Kidney epithelial cell (primary cell): Measurements from ENCODE around the gene AKT3. TPM values are rescaled to one million over a fixed set of nuclear protein-coding genes. Genes with fewer than 3 reads are reported as not detected.
"Not testable (repeated sequence)": the region's sequence is repeated elsewhere in the genome, so short reads cannot be mapped to it uniquely, and the experiment has no call there.

Source experiments
- DNase-seq: peaks from one replicate; pipeline ENCODE4 v3.0.0-alpha.2; 2010; ENCODE audit warnings: low read depth
- H3K27me3 ChIP-seq: 2 replicates; pipeline ENCODE4 v1.6.0; 2011; ENCODE audit warnings: low read length; ENCODE audit not compliant: control insufficient read depth, insufficient read depth
- H3K36me3 ChIP-seq: 2 replicates; pipeline ENCODE4 v1.5.1; 2011; ENCODE audit warnings: low read length; ENCODE audit not compliant: control insufficient read depth, insufficient read depth
- H3K4me3 ChIP-seq: 2 replicates; pipeline ENCODE4 v1.5.1; 2011; ENCODE audit warnings: low read depth, mild to moderate bottlenecking, control low read depth, low read length
- total RNA-seq: library from RNA; depleted of rRNA; stranded (reverse); fragments of >200 nt; gene quantifications from 2 replicates; pipeline ENCODE4 v1.2.3, GENCODE V29; 2015
- TF ChIP-seq, protein P1 (sequence below): IDR thresholded peaks from 2 replicates; pipeline ENCODE4 v1.5.1; 2011; ENCODE audit warnings: mild to moderate bottlenecking, moderate library complexity, low read length, control low read depth, inconsistent platforms; ENCODE audit not compliant: insufficient read depth, poor library complexity, severe bottlenecking

The AKT3 gene
- total RNA-seq, 1 donor from 2014 or later, result 13.1 TPM

- no peak for DNase-seq
- H3K4me3 ChIP-seq, result no peak overlapping the region
- H3K27me3 ChIP-seq, result no peaks in the 10 kb centered on the region
- H3K36me3 ChIP-seq, result no peaks in the 10 kb centered on the region
- TF ChIP-seq, protein P1, sequence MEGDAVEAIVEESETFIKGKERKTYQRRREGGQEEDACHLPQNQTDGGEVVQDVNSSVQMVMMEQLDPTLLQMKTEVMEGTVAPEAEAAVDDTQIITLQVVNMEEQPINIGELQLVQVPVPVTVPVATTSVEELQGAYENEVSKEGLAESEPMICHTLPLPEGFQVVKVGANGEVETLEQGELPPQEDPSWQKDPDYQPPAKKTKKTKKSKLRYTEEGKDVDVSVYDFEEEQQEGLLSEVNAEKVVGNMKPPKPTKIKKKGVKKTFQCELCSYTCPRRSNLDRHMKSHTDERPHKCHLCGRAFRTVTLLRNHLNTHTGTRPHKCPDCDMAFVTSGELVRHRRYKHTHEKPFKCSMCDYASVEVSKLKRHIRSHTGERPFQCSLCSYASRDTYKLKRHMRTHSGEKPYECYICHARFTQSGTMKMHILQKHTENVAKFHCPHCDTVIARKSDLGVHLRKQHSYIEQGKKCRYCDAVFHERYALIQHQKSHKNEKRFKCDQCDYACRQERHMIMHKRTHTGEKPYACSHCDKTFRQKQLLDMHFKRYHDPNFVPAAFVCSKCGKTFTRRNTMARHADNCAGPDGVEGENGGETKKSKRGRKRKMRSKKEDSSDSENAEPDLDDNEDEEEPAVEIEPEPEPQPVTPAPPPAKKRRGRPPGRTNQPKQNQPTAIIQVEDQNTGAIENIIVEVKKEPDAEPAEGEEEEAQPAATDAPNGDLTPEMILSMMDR, result no peak
Observed at GRCh38 chr1:243672539-243673074, 177.4 kb downstream of the AKT3 start.

- Histone ChIP-seq H3K4me3 (no peak overlapping the region), H3K27me3 (no peaks in the 10 kb centered on the region), H3K36me3 (no peaks in the 10 kb centered on the region)
- TF ChIP-seq, protein P1, result no peak
- no peak for DNase-seq
Observed at GRCh38 chr1:243667591-243667990, 182.5 kb downstream of the AKT3 start.

GRCh38 chr1:243667133-243667532 lies 182.9 kb downstream of the AKT3 start:
- no peaks in the 10 kb centered on the region for H3K27me3 ChIP-seq
- DNase-seq, result no peak
- no peak overlapping the region for H3K4me3 ChIP-seq
- TF ChIP-seq, protein P1, result no peak
- no peaks in the 10 kb centered on the region for H3K36me3 ChIP-seq

DNA sequence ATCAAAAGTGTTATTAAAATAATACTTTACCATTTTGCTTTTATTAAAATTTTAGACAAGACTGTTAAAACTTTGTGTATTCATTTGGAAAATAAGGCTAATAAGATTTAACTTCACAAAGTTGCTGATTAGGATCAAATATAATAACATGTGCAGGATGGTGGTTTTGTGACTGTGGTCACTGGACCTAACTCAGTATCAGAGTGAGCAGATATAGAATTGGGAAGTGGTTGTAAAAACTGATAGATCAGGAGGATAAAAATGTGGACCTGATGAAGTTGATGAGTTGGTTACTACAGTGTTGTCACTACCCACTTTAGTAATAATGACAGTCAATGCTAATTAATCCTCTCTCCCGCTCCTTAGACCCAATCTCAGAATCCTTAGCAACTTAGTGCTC lies 186.4 kb downstream of the AKT3 start:
- TF ChIP-seq, protein P1, result no peak
- Histone ChIP-seq H3K4me3 (no peak overlapping the region), H3K36me3 (no peaks in the 10 kb centered on the region), H3K27me3 (no peaks in the 10 kb centered on the region)
- DNase-seq, result no peak

- not testable (repeated sequence) for DNase-seq, H3K27me3 ChIP-seq, H3K36me3 ChIP-seq, H3K4me3 ChIP-seq
Observed at GRCh38 chr1:243662169-243662568, 187.9 kb downstream of the AKT3 start.

GRCh38 chr1:243658594-243659105 lies 191.4 kb downstream of the AKT3 start:
- Histone ChIP-seq H3K4me3 (no peak overlapping the region), H3K36me3 (no peaks in the 10 kb centered on the region), H3K27me3 (no peaks in the 10 kb centered on the region)
- DNase-seq, result no peak
- TF ChIP-seq, protein P1, result no peak
